GM12864 (cell line): ENCODE measurements around the gene FOXO1.
A peak's percentile ranks its signal among the peaks of the same experiment; 100 is the strongest.

Experiments
- DNase-seq: peaks from one replicate; pipeline ENCODE4 v3.0.0-alpha.2; 2011; ENCODE audit warnings: low read depth
- H3K4me3 ChIP-seq: 2 replicates; pipeline ENCODE4 v1.5.1; 2011; ENCODE audit warnings: mild to moderate bottlenecking, low read depth, low read length, control low read depth
- CTCF ChIP-seq: IDR thresholded peaks from 2 replicates; pipeline ENCODE4 v1.5.1; 2011; ENCODE audit warnings: low read depth, mild to moderate bottlenecking, moderate library complexity, low read length, control low read depth, inconsistent platforms; ENCODE audit errors: missing control alignments

FOXO1 gene

DNA sequence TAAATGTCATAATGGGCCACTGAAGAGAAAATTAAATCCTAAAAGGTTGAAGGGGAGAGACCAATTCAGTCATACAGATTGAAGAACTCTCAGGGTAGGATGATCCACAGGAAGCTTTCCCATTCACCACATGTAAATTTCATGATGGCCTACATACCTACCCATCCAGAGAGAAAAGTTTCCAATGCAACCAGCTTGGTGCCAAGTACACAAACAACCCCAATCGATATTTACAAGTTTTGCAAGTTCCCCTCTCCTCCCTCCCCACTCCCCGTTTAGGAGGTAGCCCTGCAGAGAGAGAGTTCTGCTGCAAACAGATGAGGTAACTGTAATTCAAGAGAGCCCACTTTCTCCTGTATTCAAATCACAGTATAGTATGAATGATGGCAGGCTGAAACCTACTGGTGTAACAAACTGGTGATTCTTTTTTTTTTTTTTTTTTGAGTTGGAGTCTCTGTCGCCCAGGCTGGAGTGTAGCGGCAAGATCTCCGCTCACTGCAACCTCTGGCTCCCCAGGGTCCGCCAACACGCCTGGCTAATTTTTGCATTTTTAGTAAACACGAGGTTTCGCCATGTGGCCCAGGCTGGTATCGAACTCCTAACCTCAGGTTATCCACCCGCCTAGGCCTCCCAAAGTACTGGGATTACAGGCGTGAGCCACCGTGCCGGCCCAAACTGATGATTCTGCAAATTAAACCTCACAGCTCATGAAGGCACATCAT is 14.4 kb downstream of the FOXO1 start:
- DNase-seq, result no peak
- no peak for TF ChIP-seq CTCF
- H3K4me3 ChIP-seq, result peak overlapping the region; percentile 18

DNA sequence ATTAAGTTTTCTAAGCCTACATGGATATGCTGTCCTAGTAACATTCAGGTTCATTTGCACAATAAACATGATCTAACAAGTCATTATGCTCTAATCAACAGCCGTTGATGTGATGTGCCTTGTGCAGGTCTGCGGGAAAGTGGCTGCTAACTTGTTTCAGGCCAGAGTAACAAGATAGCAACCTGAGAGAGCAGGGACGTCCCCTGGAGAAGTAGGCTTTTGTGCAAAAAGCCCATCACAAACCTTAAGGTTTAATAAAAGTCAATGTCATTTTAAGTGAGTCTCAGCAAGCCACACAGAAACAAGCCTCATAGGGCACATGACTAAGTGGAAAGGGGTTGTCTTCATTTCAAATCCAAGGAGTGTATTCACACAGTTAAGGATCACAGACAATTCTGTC is 17.6 kb downstream of the FOXO1 start:
- H3K4me3 ChIP-seq, result no peak overlapping the region
- DNase-seq, result no peak
- TF ChIP-seq CTCF, result no peak

DNA sequence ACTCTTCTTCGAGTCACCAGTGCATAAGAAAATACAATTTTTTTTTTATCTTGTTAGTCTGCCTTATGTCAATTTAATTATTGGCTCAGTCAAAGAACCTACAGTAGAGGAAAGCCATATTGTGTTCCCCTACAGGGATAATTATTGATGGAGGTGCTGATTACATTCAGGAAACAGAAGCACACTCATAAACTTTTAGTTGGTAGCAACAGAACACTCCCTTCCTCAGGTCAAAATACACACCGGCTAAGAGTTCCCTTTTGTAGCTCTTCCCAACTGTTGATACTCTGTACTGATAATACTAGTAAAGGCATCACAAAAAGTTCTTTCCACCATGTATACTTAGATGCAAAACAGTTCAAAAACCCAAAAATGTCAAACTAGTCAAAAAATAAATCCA is 18.4 kb downstream of the FOXO1 start:
- no peak for DNase-seq
- TF ChIP-seq CTCF, result no peak
- H3K4me3 ChIP-seq, result no peak overlapping the region

DNA sequence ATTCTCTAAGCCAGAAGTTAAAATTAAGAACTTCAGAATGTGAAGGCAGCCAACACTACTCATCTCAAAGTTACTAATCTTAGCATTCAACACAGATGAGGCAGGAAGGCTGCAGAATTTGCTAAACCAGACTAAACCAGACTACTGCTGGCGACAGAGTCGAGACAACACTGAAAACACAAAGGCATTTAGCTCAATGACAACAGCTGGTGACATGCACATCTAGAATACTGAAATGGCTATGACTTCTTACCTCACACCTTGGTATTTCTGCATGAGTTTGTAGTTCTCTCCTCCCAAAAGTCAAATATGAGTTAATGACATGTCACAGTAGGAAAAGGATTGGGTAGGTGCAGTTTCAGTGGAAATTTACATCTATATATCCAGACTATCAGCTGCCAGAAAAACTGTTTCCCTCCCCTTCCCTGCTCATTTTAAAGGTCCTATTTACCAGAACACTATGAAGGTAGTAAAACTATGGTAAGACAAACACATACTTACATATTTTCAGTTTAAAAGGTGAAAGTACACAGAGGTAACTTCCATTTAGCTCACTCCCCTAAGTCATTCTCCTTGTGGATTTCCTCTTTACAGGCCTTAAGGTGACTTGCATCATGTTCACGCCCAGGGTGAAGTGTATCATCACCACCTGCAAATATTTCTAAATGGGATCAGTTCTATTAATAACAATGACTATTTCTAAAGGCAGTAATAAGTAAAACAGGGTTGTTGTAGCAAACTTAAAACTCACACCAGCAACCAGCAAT is 21.4 kb downstream of the FOXO1 start:
- no peak for TF ChIP-seq CTCF
- H3K4me3 ChIP-seq, result no peak overlapping the region
- no peak for DNase-seq

- TF ChIP-seq CTCF, result no peak
- DNase-seq, result no peak
- H3K4me3 ChIP-seq, result no peak overlapping the region
These were observed 25.5 kb downstream of the FOXO1 start for GRCh38 chr13:40640845-40641458.

DNA sequence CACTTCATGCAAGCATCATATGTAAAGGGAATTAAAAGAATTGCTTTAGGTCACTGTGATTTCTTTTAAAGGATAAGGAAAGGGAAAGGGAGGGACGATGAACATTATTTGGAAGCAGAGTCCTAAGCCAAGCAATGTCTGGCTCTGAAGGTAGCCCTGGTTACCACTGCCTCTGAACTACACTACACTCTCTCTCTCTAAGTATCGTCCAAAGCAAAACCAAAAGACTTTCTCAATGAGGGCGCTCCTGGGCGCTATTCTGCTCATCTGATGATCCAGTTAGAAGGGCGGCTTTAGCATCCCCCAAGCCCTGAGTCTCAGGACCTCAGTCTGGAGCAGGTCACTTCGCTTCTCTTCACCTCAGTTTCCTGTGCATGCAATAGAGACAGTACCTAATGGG is 26.2 kb downstream of the FOXO1 start:
- no peak for DNase-seq
- no peak overlapping the region for H3K4me3 ChIP-seq
- TF ChIP-seq CTCF, result no peak
